Gastrocnemius medialis (tissue), 4 donors: ENCODE measurements around the gene TP73.

Source experiments
- POLR2A ChIP-seq, 2 donors: fragments of 450-650 bp; IDR thresholded peaks; one replicate each; pipeline ENCODE4 v1.6.1; 2017; ENCODE audit warnings: antibody characterized with exemption in 2 of 2, mild to moderate bottlenecking in 2 of 2, moderate library complexity in 2 of 2
- TF ChIP-seq, protein P1 (sequence below), 5 experiments: fragments of 450-650 bp in 3 of 5; fragments of 200-600 bp in 2 of 5; sonication (generic) in 2 of 5; IDR thresholded peaks in 4 of 5; conservative IDR thresholded peaks in 1 of 5; 1 replicate in 4 of 5; 2 replicates in 1 of 5; pipeline ENCODE4 v1.5.1; 2016 to 2019; ENCODE audit warnings: antibody characterized with exemption in 5 of 5, mild to moderate bottlenecking in 3 of 5, moderate library complexity in 3 of 5

- TF ChIP-seq, protein P1, sequence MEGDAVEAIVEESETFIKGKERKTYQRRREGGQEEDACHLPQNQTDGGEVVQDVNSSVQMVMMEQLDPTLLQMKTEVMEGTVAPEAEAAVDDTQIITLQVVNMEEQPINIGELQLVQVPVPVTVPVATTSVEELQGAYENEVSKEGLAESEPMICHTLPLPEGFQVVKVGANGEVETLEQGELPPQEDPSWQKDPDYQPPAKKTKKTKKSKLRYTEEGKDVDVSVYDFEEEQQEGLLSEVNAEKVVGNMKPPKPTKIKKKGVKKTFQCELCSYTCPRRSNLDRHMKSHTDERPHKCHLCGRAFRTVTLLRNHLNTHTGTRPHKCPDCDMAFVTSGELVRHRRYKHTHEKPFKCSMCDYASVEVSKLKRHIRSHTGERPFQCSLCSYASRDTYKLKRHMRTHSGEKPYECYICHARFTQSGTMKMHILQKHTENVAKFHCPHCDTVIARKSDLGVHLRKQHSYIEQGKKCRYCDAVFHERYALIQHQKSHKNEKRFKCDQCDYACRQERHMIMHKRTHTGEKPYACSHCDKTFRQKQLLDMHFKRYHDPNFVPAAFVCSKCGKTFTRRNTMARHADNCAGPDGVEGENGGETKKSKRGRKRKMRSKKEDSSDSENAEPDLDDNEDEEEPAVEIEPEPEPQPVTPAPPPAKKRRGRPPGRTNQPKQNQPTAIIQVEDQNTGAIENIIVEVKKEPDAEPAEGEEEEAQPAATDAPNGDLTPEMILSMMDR (IDR thresholded peaks at IDR 0.05 in 4 of 5, conservative IDR thresholded peaks at IDR 0.05 in 1 of 5) = no peak
- no peak for TF ChIP-seq POLR2A (IDR thresholded peaks at IDR 0.05)
Observed at GRCh38 chr1:3685222-3685621, 32.9 kb downstream of the TP73 start.
